Activated CD4-positive, CD25-positive, alpha-beta regulatory T cell treated with anti-CD3 and anti-CD28 coated beads, Interleukin-2, amount 50 U/mL, for 72 hours (primary cell): ENCODE measurements around the gene PRIMPOL.
A peak's percentile ranks its signal among the peaks of the same experiment; 100 is the strongest.
"Not testable (repeated sequence)": the region's sequence is repeated elsewhere in the genome, so short reads cannot be mapped to it uniquely, and the experiment has no call there.

Experiments
- DNase-seq: peaks from one replicate; pipeline ENCODE4 v3.0.0; 2021

PRIMPOL gene

GRCh38 chr4:184721254-184721653 lies 71.7 kb downstream of the PRIMPOL start:
- DNase-seq, result no peak

- no peak for DNase-seq
These were observed 73.3 kb downstream of the PRIMPOL start for GRCh38 chr4:184722798-184723197.

GRCh38 chr4:184727430-184727829 lies 77.9 kb downstream of the PRIMPOL start:
- no peak for DNase-seq

- no peak for DNase-seq
These were observed 79.3 kb downstream of the PRIMPOL start for GRCh38 chr4:184728858-184729257.

GRCh38 chr4:184729946-184730345 lies 80.4 kb downstream of the PRIMPOL start:
- no peak for DNase-seq

DNA sequence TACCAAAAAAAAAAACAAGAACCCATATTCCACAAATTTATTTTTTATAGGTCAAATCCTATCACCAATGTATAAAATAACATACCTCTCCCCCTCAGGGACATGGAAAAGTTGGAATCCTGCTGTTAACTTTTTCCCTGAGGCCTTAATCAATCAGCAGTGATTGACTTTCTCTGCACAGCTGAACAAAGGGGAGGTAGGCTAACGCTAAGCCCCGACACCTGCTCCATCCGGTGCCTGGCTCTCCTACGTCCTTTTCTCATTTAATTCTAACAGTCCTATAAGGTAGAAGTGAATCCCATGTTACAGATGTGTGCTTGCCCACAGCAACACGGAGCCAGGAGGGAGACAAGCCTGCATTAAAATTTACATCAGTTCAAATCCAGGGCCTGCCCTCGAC lies 81.5 kb downstream of the PRIMPOL start:
- no peak for DNase-seq

DNA sequence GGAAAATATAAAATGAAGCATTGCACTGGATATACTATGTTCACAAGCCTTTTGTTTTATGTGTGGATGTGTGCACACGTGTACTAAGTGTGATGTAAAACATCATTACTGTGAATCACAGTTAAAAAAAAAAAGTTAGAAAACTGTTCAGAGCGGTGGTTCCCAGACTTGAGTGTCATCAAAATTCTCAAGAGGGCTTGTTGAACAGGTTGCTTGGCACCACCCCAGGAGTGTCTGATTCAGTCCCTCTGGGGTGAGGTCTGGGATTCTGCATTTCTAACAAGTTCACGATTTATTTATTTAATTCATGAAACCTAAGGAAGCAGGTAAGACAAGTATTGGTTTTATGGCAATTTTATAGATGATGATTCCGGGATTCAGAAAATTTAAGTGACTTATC lies 82.6 kb downstream of the PRIMPOL start:
- DNase-seq, result no peak

DNA sequence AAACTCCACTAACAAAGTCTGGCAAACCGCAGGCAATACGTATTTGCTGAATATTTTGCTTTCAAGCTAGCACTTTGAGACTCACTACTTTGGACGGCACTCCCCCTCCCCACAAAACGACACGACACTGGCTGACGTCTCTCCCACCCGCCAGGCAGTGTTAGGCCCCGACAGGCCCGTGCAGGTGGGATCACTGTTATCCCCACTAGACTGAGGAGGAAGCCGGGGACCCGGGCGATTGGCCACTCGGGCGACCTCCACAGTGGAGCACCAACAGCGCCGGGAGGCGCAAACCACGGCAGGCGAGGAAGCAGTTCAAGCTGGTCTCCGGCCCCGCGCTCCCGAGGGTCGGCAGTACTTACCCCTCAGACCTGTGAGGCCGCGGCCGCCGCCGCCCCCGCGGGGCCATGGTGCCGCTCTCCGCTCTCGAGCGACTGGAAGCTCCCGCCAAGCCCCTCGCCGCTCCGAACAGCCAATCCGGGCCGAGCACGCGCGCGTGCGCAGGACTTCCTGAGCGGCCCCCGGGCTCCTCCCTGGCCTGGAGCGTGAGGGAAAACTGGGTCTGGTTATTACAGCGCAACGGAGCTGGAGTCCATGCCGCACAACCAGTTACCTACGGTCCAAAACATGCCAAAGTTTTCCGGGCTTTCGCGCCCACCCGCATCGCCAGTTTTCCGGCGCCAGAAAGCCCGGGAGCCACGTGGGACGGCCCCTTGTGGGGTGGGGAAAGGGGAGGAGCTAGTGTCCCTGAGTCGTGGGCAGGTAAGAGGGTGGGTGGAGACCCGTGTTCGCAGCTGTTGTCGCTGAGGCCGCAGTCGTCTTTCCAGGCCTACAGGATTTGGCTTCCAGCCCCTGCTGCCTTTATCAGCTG lies 84.4 kb downstream of the PRIMPOL start, which contains the start of gene CENPU:
Gene CENPU, minus strand, starts transcription at position 443 of the 871 bp plus-strand sequence. Its CDS starts 34 bp downstream, at position 409.
- DNase-seq, result peak; percentile 93

DNA sequence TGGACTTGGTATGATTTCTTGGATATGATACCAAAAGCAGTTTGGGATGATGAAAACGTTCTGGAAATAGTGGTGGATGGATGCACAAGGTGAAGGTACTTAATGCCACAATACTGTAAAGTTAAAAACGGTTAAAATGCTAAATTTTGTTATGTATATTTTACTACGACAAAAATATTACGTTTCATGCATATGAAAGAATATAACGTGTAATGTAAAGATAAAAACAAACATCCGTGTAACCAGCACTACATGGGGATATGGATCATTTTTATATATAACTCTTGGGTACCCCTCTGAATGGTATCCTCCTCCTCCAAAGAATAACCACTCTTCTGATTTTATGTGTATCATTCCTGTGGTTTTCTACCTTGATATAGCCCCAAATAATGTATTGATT lies 85.2 kb downstream of the PRIMPOL start:
- DNase-seq, result no peak

DNA sequence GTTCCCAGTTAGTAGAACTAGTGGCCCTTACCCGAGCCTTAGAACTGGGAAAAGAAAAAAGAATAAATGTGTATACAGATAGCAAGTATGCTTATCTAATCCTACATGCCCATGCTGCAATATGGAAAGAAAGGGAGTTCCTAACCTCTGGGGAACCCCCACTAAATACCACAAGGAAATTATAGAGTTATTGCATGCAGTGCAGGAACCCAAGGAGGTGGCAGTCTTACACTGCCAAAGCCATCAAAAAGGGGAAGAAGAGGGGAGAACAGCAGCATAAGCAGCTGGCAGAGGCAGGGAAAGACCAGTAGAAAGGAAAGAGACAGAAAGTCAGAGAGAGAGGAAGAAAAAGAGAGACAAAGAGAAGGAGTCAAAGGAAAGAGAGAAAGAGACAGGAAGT lies 90.0 kb downstream of the PRIMPOL start:
- not testable (repeated sequence) for DNase-seq

DNA sequence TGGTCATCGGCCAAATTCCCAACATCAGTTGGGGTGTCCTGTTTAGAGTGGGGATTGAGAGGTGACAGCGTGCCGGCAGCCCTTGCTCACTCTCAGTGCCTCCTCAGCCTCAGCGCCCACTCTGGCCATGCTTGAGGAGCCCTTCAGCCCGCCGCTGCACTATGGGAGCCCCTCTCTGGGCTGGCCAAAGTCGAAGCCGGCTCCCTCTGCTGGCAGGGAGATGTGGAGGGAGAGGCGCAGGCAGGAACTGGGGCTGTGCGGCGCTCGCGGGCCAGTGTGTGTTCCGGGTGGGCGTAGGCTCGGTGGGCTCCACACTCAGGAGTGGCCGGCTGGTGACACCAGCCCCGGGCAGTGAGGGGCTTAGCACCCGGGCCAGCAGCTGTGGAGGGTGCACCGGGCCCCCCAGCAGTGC lies 91.4 kb downstream of the PRIMPOL start:
- no peak for DNase-seq

DNA sequence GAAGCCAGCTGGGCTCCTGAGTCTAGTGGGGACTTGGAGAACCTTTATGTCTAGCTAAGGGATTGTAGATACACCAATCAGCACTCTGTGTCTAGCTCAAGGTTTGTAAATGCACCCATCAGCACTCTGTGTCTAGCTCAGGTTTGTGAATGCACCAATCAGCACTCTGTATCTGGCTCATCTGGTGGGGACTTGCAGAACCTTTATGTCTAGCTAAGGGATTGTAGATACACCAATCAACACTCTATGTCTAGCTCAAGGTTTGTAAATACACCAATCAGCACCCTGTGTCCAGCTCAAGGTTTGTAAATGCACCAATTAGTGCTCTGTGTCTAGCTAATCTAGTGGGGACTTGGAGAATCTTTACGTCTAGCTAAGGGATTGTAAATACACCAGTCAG lies 92.1 kb downstream of the PRIMPOL start:
- not testable (repeated sequence) for DNase-seq

DNA sequence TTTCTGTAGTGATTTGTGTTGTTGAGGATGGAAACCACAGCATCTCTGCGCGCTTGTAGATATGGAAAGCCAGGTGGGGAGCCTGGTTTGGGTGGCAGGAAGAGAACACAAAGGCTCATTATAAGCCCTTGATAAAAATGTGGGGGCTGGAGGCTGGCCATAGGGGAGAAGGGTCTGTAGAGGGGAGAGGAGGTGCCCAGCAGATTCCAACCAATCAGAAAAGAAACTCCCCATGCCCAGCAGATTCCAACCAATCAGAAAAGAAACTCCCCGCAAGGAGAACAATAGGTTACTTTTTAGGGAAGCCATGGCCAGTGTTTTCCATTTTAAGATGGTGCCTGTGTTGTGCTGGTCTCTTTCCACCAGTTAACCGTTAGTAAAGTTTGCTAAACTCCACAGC lies 94.1 kb downstream of the PRIMPOL start:
- DNase-seq, result no peak

GRCh38 chr4:184744236-184744635 lies 94.7 kb downstream of the PRIMPOL start:
- DNase-seq, result no peak
